ENCODE measurements around the gene ADAMTSL1.

DNA sequence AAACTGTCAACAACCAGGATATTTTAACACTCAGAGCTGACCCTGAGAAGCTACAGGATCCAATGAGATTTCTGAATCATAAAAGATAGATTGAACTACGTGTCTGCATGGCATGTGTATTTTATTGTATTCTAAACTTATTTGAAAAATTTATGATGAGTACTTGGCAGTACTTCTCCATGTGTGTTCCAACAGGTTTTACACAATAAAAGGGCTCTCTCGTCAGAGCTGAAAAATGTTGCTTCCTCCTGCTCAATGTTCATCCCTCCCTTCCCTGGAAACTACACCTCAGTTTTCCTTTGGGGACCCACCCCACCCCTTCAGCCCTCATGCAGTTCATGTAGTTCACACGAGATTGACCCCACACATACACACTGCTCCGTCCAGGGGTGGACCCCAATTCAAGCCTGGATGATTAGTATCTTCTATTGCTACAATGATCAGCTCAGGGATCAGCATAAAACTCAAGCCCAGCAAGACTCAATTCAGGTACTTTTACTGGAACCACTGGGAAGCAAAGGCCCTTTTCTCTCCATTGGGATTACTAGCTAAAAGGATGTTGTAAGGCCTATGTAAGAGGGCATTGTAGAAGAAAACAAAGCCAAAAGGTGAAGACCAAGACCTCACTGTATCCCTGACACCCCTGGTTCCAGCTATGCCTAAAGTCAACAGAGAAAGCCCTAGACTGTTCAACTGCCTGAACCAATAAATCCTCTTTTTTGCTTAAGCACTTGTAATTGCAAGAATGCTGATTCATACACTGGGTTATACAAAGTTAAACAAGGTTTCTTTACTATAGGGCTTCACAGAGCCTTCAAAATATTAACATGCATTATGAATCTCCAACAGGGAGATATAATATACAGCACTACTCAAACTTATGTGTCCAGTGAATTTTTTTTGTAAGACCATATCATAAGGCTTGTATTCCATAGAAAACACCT is 446.5 kb downstream of the ADAMTSL1 start:
- TF ChIP-seq, protein P1, sequence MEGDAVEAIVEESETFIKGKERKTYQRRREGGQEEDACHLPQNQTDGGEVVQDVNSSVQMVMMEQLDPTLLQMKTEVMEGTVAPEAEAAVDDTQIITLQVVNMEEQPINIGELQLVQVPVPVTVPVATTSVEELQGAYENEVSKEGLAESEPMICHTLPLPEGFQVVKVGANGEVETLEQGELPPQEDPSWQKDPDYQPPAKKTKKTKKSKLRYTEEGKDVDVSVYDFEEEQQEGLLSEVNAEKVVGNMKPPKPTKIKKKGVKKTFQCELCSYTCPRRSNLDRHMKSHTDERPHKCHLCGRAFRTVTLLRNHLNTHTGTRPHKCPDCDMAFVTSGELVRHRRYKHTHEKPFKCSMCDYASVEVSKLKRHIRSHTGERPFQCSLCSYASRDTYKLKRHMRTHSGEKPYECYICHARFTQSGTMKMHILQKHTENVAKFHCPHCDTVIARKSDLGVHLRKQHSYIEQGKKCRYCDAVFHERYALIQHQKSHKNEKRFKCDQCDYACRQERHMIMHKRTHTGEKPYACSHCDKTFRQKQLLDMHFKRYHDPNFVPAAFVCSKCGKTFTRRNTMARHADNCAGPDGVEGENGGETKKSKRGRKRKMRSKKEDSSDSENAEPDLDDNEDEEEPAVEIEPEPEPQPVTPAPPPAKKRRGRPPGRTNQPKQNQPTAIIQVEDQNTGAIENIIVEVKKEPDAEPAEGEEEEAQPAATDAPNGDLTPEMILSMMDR (IDR thresholded peaks at IDR 0.05), result no peak
- TF ChIP-seq POLR2A (IDR thresholded peaks at IDR 0.05), result no peak

All from suprapubic skin (tissue), 3 donors.